Hepatocyte (in vitro differentiated cells): Measurements from ENCODE around the gene COG7. TPM values are rescaled to one million over a fixed set of nuclear protein-coding genes. Genes with fewer than 3 reads are reported as not detected.

Experiments used
- DNase-seq: peaks from one replicate; pipeline ENCODE4 v3.0.0-alpha.2; 2016; ENCODE audit warnings: low spot score
- H2AFZ ChIP-seq: fragments of 200-600 bp; sonication (generic); 2 replicates; pipeline ENCODE4 v1.6.0; 2016; ENCODE audit warnings: antibody characterized with exemption, mild to moderate bottlenecking
- H3K27ac ChIP-seq: fragments of 200-600 bp; sonication (generic); 2 replicates; pipeline ENCODE4 v1.5.1; 2016; ENCODE audit warnings: mild to moderate bottlenecking
- H3K27me3 ChIP-seq: fragments of 200-600 bp; sonication (generic); 2 replicates; pipeline ENCODE4 v1.6.1; 2016
- H3K36me3 ChIP-seq: fragments of 200-600 bp; sonication (generic); replicated peaks from 2 replicates; pipeline ENCODE4 v1.5.1; 2016; ENCODE audit warnings: low read depth; ENCODE audit not compliant: insufficient read depth
- H3K4me1 ChIP-seq: fragments of 200-600 bp; sonication (generic); 2 replicates; pipeline ENCODE4 v1.5.1; 2016; ENCODE audit warnings: mild to moderate bottlenecking, moderate library complexity; ENCODE audit not compliant: insufficient read depth
- H3K4me2 ChIP-seq: fragments of 200-600 bp; sonication (generic); 2 replicates; pipeline ENCODE4 v1.6.0; 2016
- H3K4me3 ChIP-seq: fragments of 200-600 bp; sonication (generic); 2 replicates; pipeline ENCODE4 v1.5.1; 2016; ENCODE audit warnings: mild to moderate bottlenecking
- H3K79me2 ChIP-seq: fragments of 200-600 bp; sonication (generic); 2 replicates; pipeline ENCODE4 v1.6.0; 2017; ENCODE audit warnings: mild to moderate bottlenecking
- H3K9me2 ChIP-seq: fragments of 200-600 bp; sonication (generic); replicated peaks from 2 replicates; pipeline ENCODE4 v1.6.0; 2017; ENCODE audit warnings: mild to moderate bottlenecking; ENCODE audit not compliant: insufficient read depth
- H3K9me3 ChIP-seq: fragments of 200-600 bp; sonication (generic); 2 replicates; pipeline ENCODE4 v1.5.1; 2016; ENCODE audit warnings: low read depth, mild to moderate bottlenecking
- H4K20me1 ChIP-seq: fragments of 200-600 bp; sonication (generic); 2 replicates; pipeline ENCODE4 v1.6.0; 2016; ENCODE audit warnings: mild to moderate bottlenecking; ENCODE audit not compliant: insufficient read depth, poor library complexity, severe bottlenecking
- CTCF ChIP-seq: fragments of 200-600 bp; sonication (generic); IDR thresholded peaks from 2 replicates; pipeline ENCODE4 v1.5.1; 2016; ENCODE audit warnings: antibody characterized with exemption, mild to moderate bottlenecking; ENCODE audit not compliant: poor library complexity
- EZH2 ChIP-seq: fragments of 200-600 bp; sonication (generic); IDR thresholded peaks from 2 replicates; pipeline ENCODE4 v1.6.1; 2016; ENCODE audit warnings: antibody characterized with exemption, mild to moderate bottlenecking, borderline replicate concordance
- EZH2phosphoT487 ChIP-seq: fragments of 200-600 bp; sonication (generic); IDR thresholded peaks from one replicate; pipeline ENCODE4 v1.6.1; 2018; ENCODE audit warnings: antibody characterized with exemption, mild to moderate bottlenecking, low read depth, moderate library complexity; ENCODE audit not compliant: unreplicated experiment, severe bottlenecking
- WGBS: methylation state at CpG from one replicate; pipeline ENCODE4 v1.1.6; 2016; ENCODE audit warnings: low lambda C conversion rate; ENCODE audit errors: missing lambda C conversion rate; 5-methylcytosine and 5-hydroxymethylcytosine counted together
- polyA plus RNA-seq: library from polyadenylated mRNA; unstranded; fragments of >200 nt; fragmentation: Nextera tagmentation; extraction: Ambion mirVana; gene quantifications from 2 replicates; pipeline ENCODE4 v1.2.1, GENCODE V29; 2016
- total RNA-seq: library from RNA; depleted of rRNA; stranded (reverse); fragments of >200 nt; gene quantifications from 2 replicates; pipeline ENCODE4 v1.2.3, GENCODE V29; 2014

Gene COG7
- total and polyA plus RNA-seq, 2 experiments from 2014 or later: 13.5 to 15.4 TPM

- H3K4me2 ChIP-seq: no peak overlapping the region
- no peak for TF ChIP-seq CTCF
- TF ChIP-seq EZH2phosphoT487: no peak
- no peak for TF ChIP-seq EZH2
- H3K36me3 ChIP-seq: no peaks in the 10 kb centered on the region
- WGBS: 84% methylated on average over 5 of the region's 5 CpGs
- H3K27ac ChIP-seq: no peak overlapping the region
- DNase-seq: no peak
- no peaks in the 10 kb centered on the region for H3K4me1 ChIP-seq
- H3K4me3 ChIP-seq: no peak overlapping the region
- H2AFZ ChIP-seq: no peak overlapping the region
- H3K9me2 ChIP-seq: no peaks in the 10 kb centered on the region
- H3K79me2 ChIP-seq: no peaks in the 10 kb centered on the region
- H4K20me1 ChIP-seq: no peaks in the 10 kb centered on the region
- H3K9me3 ChIP-seq: no peaks in the 10 kb centered on the region
- peaks cover 20% of the 10 kb centered on the region for H3K27me3 ChIP-seq
Observed at GRCh38 chr16:23351360-23351759, 101.6 kb downstream of the COG7 start.

DNA sequence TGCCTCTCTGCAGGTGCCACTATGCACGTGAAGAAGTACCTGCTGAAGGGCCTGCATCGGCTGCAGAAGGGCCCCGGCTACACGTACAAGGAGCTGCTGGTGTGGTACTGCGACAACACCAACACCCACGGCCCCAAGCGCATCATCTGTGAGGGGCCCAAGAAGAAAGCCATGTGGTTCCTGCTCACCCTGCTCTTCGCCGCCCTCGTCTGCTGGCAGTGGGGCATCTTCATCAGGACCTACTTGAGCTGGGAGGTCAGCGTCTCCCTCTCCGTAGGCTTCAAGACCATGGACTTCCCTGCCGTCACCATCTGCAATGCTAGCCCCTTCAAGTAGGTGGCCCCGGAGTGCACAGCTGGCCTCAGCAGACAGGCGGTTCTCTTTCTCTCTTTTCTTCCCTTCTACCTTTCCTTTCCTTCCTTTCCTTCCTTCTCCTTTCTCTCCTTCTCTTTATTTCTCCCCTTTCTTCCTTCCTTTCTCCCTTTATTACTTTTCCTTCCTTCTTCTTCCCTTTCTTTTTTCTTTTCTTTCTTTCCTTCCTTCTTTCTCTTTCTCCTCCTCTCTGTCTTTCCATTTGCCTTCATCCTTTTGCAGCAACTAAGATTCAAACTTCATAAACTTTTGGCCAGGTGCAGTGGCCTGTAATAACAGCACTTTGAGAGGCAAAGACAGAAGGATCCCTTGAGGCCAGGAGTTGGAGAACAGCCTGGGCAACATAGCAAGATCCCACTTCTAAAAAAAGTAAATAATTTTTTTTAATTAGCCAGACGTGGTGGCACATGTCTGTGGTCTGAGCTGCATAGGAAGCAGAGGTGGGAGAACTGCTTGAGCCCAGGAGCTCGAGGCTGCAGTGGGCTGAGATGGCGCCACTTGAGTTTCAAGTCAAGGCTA, 104.2 kb downstream of the COG7 start:
- no peak overlapping the region for H3K27ac ChIP-seq
- H3K27me3 ChIP-seq: peaks cover 31% of the 10 kb centered on the region
- TF ChIP-seq EZH2phosphoT487 (no peak), EZH2 (no peak), CTCF (no peak)

DNA sequence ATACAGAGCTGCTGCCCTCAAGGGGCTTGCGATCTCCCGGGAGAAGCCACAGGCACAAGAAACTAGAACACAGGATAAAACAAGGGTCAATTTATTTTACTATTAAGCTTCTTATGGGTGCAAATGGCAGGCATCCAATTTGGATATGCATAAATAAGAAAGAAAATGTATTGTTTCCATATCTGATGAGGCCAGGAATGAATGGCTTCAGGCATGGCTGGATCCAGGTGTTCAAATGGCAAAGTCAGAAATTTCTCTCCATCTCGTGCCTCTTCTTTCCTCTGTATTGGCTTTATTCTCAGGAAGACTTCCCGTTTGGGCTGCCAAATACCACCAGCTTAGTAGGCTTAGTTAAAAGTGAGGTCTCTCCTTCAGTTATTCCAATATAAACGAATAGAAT, 107.8 kb downstream of the COG7 start:
- peaks cover 31% of the 10 kb centered on the region for H3K27me3 ChIP-seq
- no peak overlapping the region for H2AFZ ChIP-seq
- no peak for DNase-seq
- H4K20me1 ChIP-seq: no peaks in the 10 kb centered on the region
- no peak overlapping the region for H3K4me3 ChIP-seq
- H3K9me3 ChIP-seq: no peaks in the 10 kb centered on the region
- H3K4me1 ChIP-seq: no peaks in the 10 kb centered on the region
- no peaks in the 10 kb centered on the region for H3K9me2 ChIP-seq
- no peak overlapping the region for H3K4me2 ChIP-seq
- WGBS: 94% methylated on average over 5 of the region's 5 CpGs
- H3K36me3 ChIP-seq: no peaks in the 10 kb centered on the region
- H3K27ac ChIP-seq: no peak overlapping the region
- TF ChIP-seq EZH2phosphoT487 (no peak), EZH2 (no peak), CTCF (no peak)
- no peaks in the 10 kb centered on the region for H3K79me2 ChIP-seq

More for the DNA sequence above, 104.2 kb downstream of the COG7 start:
- no peaks in the 10 kb centered on the region for H3K4me1 ChIP-seq
- H2AFZ ChIP-seq: no peak overlapping the region
- H3K9me3 ChIP-seq: no peaks in the 10 kb centered on the region
- no peak overlapping the region for H3K4me3 ChIP-seq
- no peaks in the 10 kb centered on the region for H3K9me2 ChIP-seq
- no peaks in the 10 kb centered on the region for H4K20me1 ChIP-seq
- H3K4me2 ChIP-seq: no peak overlapping the region
- WGBS: 65% methylated on average over 18 of the region's 18 CpGs
- H3K36me3 ChIP-seq: no peaks in the 10 kb centered on the region
- no peak for DNase-seq
- H3K79me2 ChIP-seq: no peaks in the 10 kb centered on the region
